Amniotic epithelial cell (primary cell): ENCODE data around the gene OR13C8.

Source experiments
- DNase-seq: peaks from one replicate; pipeline ENCODE4 v3.0.0-alpha.2; 2010; ENCODE audit warnings: low read depth

The OR13C8 gene

GRCh38 chr9:104617418-104617817 lies 48.5 kb downstream of the OR13C8 start:
- no peak for DNase-seq

DNA sequence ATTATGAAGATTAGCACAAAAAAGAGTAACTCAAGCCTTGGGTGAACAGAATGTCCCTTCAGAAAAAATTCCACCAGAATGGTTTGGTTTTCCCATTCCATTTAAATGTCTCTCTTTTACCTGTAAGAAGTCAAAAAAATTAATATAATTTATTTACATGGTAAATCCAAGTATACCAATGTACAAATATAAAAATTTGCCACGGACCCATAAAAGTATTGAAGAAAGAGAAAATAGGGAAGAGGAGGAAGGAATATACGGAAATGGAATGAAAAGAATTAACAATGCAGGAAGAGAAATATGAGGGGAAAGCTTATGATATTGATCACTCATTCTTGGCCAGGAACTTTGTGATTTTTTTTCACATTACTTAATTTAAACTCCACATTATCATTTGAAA lies 49.1 kb downstream of the OR13C8 start, which contains the start of gene OR13C9:
OR13C9 (minus strand) TSS at position 101 of the 400 bp plus-strand sequence; CDS start at position 101, 0 bp downstream.
- DNase-seq = no peak
